Ishikawa (cell line): ENCODE results near the gene VWA8.

Experiments used
- CEBPB ChIP-seq: IDR thresholded peaks from 2 replicates; pipeline ENCODE4 v1.6.1; 2012
- CREB1 ChIP-seq: IDR thresholded peaks from 2 replicates; pipeline ENCODE4 v1.6.1; 2012; ENCODE audit warnings: low read depth
- EGR1 ChIP-seq: IDR thresholded peaks from 2 replicates; pipeline ENCODE4 v1.6.1; 2012
- EP300 ChIP-seq: IDR thresholded peaks from 2 replicates; pipeline ENCODE4 v1.6.1; 2012; ENCODE audit warnings: borderline replicate concordance
- FOXM1 ChIP-seq: IDR thresholded peaks from 2 replicates; pipeline ENCODE4 v1.6.1; 2012; ENCODE audit warnings: low read depth, borderline replicate concordance
- NFIC ChIP-seq: IDR thresholded peaks from 2 replicates; pipeline ENCODE4 v1.6.1; 2012
- RAD21 ChIP-seq: IDR thresholded peaks from 2 replicates; pipeline ENCODE4 v1.6.1; 2012; ENCODE audit warnings: low read depth
- REST ChIP-seq: IDR thresholded peaks from 2 replicates; pipeline ENCODE4 v1.6.1; 2012; ENCODE audit warnings: low read depth, mild to moderate bottlenecking
- TAF1 ChIP-seq: IDR thresholded peaks from 2 replicates; pipeline ENCODE4 v1.6.1; 2012; ENCODE audit warnings: low read depth, mild to moderate bottlenecking
- TCF12 ChIP-seq: IDR thresholded peaks from 2 replicates; pipeline ENCODE4 v1.6.1; 2012; ENCODE audit warnings: low read depth
- TEAD4 ChIP-seq: IDR thresholded peaks from 2 replicates; pipeline ENCODE4 v1.6.1; 2012
- USF1 ChIP-seq: IDR thresholded peaks from 2 replicates; pipeline ENCODE4 v1.6.1; 2012
- YY1 ChIP-seq: IDR thresholded peaks from 2 replicates; pipeline ENCODE4 v1.6.1; 2012; ENCODE audit warnings: low read depth
- ZBTB7A ChIP-seq: IDR thresholded peaks from 2 replicates; pipeline ENCODE4 v1.6.1; 2012; ENCODE audit warnings: low read depth
- TF ChIP-seq, protein P1 (sequence below): IDR thresholded peaks from 2 replicates; pipeline ENCODE4 v1.6.1; 2012

Gene VWA8

DNA sequence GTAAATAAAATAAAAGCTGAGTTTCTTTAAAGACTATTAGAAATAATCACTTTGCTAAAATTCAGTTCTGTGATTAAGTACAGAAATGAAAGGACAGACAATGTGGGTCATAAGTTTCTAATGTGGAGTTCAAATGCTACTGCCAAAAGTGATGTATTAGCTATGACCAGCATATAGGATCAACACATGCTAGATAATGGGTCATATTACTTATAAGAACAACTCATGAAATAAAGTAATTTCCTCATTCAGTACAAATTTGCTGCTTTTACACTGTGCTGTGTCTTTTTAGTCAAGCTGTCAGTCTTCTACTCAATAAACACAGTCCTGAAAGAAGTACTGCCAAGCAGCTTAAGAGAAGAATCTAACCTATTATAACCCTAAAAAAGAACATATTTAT is 135.2 kb downstream of the VWA8 start:
- TF ChIP-seq YY1 (no peak), EGR1 (no peak), REST (no peak), NFIC (no peak), EP300 (no peak), CREB1 (no peak), TCF12 (no peak), USF1 (no peak)

DNA sequence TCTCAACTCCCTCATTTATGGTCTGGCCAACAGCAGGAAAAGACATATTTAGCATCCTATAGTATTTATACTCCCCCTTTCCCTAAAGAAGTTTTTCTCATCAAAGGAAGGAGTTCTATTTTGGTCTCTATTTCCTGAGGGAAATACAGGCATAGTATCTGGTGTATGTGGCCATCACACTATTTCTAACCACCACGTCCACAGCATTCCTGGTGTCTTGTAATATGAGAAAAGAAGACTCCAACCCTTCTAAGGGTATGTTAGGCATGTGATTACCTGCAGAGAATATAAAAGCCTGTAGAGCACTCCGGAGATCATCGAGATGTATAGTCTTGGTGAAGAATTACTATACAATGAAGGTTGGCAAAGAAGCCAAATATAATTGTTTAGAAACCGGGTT is 137.4 kb downstream of the VWA8 start:
- TF ChIP-seq FOXM1 (no peak), REST (no peak), YY1 (no peak), TAF1 (no peak), RAD21 (no peak), CEBPB (no peak), TEAD4 (no peak), USF1 (no peak), EGR1 (no peak), CREB1 (no peak), ZBTB7A (no peak), TCF12 (no peak), EP300 (no peak), NFIC (no peak)
- TF ChIP-seq, protein P1, sequence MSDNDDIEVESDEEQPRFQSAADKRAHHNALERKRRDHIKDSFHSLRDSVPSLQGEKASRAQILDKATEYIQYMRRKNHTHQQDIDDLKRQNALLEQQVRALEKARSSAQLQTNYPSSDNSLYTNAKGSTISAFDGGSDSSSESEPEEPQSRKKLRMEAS, result no peak

DNA sequence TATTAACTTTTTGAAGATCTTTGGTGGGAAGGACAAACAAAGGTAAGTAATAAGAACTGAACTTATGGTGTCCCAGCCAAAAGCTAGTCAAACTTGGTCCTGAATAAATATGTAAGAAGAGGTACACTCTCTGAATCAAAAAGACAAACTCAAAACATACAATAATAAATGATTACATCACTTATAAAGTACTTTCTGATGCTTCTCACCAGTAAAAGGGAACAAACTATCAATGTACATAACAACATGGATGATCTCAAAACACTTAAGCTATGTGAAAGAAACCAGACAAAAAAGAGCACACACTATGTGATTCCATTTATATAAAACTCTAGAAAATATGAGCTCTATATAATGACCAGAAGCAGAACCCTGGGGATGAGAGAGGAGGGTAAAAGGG is 138.3 kb downstream of the VWA8 start:
- TF ChIP-seq, protein P1, result no peak
- TF ChIP-seq EP300, result no peak

GRCh38 chr13:41821238-41821594 is 139.7 kb downstream of the VWA8 start:
- TF ChIP-seq TAF1 (no peak), USF1 (no peak)

DNA sequence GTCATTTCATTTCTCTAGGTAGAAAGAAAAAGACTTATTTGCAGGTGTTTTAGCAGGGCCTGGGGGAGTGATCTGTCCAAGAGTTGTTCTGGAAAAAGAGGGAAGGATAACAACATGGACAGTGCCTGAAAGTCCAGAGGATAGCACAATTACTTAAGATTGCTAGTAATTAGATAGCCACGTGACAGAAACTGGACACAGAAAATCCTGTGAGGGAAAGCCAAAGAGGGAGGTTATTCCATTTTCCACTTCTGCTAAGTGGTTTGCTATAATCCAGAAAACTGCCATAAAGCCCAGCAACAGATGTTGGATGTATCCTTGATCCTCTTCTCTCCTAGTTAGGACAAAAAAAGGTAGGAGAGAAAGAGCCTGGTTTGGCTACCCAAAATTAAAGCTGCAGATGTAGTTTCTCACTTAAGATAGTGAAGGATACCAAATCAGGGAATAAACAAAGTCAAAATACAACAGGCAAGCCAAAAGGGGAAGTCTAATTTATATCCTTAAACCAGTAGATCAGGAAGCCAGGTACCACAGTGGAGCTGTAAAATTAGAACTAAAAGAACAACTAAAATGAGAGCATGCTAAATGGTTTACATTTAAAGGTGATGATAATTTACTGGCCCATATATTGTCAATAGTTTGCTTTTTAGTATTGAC is 140.2 kb downstream of the VWA8 start:
- TF ChIP-seq EGR1 (no peak), CEBPB (no peak), TAF1 (no peak), EP300 (no peak), YY1 (no peak), CREB1 (no peak), FOXM1 (no peak), RAD21 (no peak), TEAD4 (no peak), ZBTB7A (no peak), NFIC (no peak), TCF12 (no peak), REST (no peak), USF1 (no peak)
- TF ChIP-seq, protein P1, result no peak
